HepG2 (cell line): ENCODE data around the gene NEU1. TPM values are rescaled to one million over a fixed set of nuclear protein-coding genes. Genes with fewer than 3 reads are reported as not detected.
A peak's percentile ranks its signal among the peaks of the same experiment; 100 is the strongest.

Experiments used
- CHCHD3 ChIP-seq: sonication (generic); formaldehyde crosslinking; IDR thresholded peaks from 2 replicates; pipeline ENCODE4 v1.8.0; 2022; ENCODE audit warnings: mild to moderate bottlenecking, missing genetic modification reagents, moderate library complexity
- CHD4 ChIP-seq: fragments of 200-600 bp; sonication (generic); IDR thresholded peaks from 2 replicates; pipeline ENCODE4 v1.7.0; 2017; ENCODE audit warnings: mild to moderate bottlenecking, low read length, borderline replicate concordance
- EZH2 ChIP-seq: conservative IDR thresholded peaks from 2 replicates; pipeline ENCODE4 v1.6.1; 2012; ENCODE audit warnings: mild to moderate bottlenecking, low read depth, low read length, moderate library complexity
- FOXK1 ChIP-seq: sonication (generic); formaldehyde crosslinking; IDR thresholded peaks from 2 replicates; pipeline ENCODE4 v1.4.0; 2020; ENCODE audit warnings: low read depth, missing genetic modification reagents, borderline replicate concordance
- FOXM1 ChIP-seq: sonication (generic); formaldehyde crosslinking; IDR thresholded peaks from 2 replicates; pipeline ENCODE4 v1.5.0; 2020; ENCODE audit warnings: missing genetic modification reagents
- HMGA1 ChIP-seq: sonication (generic); formaldehyde crosslinking; conservative IDR thresholded peaks from 2 replicates; pipeline ENCODE4 v1.4.0; 2020; ENCODE audit warnings: missing genetic modification reagents
- MATR3 ChIP-seq: sonication (generic); formaldehyde crosslinking; IDR thresholded peaks from 2 replicates; pipeline ENCODE4 v1.4.0; 2020; ENCODE audit warnings: missing genetic modification reagents
- NCOA1 ChIP-seq: sonication (generic); formaldehyde crosslinking; IDR thresholded peaks from 2 replicates; pipeline ENCODE4 v1.9.0; 2021; ENCODE audit warnings: missing genetic modification reagents
- NCOR1 ChIP-seq: fragments of 200-600 bp; sonication (generic); IDR thresholded peaks from 2 replicates; pipeline ENCODE4 v1.7.0; 2017; ENCODE audit warnings: antibody characterized with exemption, low read length, borderline replicate concordance
- NFIC ChIP-seq: IDR thresholded peaks from 2 replicates; pipeline ENCODE4 v1.6.1; 2012; ENCODE audit warnings: mild to moderate bottlenecking, low read length, inconsistent platforms
- NFKBIZ ChIP-seq: IDR thresholded peaks from 2 replicates; pipeline ENCODE4 v1.6.1; 2018; ENCODE audit warnings: missing genetic modification reagents, missing compliant biosample characterization
- POLR2G ChIP-seq: fragments of 200-400 bp; formaldehyde crosslinking; IDR thresholded peaks from 2 replicates; pipeline ENCODE4 v1.6.1; 2018; ENCODE audit warnings: mild to moderate bottlenecking, low read depth, low read length, moderate library complexity
- RELA ChIP-seq: sonication (generic); formaldehyde crosslinking; IDR thresholded peaks from 2 replicates; pipeline ENCODE4 v1.4.0; 2020; ENCODE audit warnings: missing genetic modification reagents
- TAF1 ChIP-seq: sonication (generic); formaldehyde crosslinking; IDR thresholded peaks from 2 replicates; pipeline ENCODE4 v1.4.0; 2020; ENCODE audit warnings: missing genetic modification reagents
- TGIF2 ChIP-seq: IDR thresholded peaks from 2 replicates; pipeline ENCODE4 v1.6.1; 2016; ENCODE audit warnings: control low read depth, missing compliant biosample characterization
- ZEB1 ChIP-seq: IDR thresholded peaks from 2 replicates; pipeline ENCODE4 v1.6.1; 2012; ENCODE audit warnings: mild to moderate bottlenecking, low read depth, inconsistent platforms; ENCODE audit not compliant: insufficient replicate concordance
- ZFX ChIP-seq: sonication (generic); formaldehyde crosslinking; IDR thresholded peaks from 2 replicates; pipeline ENCODE4 v1.4.0; 2020; ENCODE audit warnings: mild to moderate bottlenecking, low read depth, missing genetic modification reagents, moderate library complexity
- ZNF124 ChIP-seq: sonication (generic); formaldehyde crosslinking; IDR thresholded peaks from 2 replicates; pipeline ENCODE4 v1.4.0; 2020; ENCODE audit warnings: missing genetic modification reagents
- ZNF207 ChIP-seq: fragments of 450-650 bp; IDR thresholded peaks from 2 replicates; pipeline ENCODE4 v1.6.1; 2016; ENCODE audit warnings: antibody characterized with exemption, borderline replicate concordance
- ZNF251 ChIP-seq: sonication (generic); formaldehyde crosslinking; IDR thresholded peaks from 2 replicates; pipeline ENCODE4 v1.9.0; 2021; ENCODE audit warnings: mild to moderate bottlenecking, missing genetic modification reagents
- ZNF256 ChIP-seq: sonication (generic); formaldehyde crosslinking; conservative IDR thresholded peaks from 2 replicates; pipeline ENCODE4 v1.4.0; 2020; ENCODE audit warnings: missing genetic modification reagents
- ZNF317 ChIP-seq: sonication (generic); formaldehyde crosslinking; IDR thresholded peaks from 2 replicates; pipeline ENCODE4 v1.5.0; 2020; ENCODE audit warnings: mild to moderate bottlenecking, missing genetic modification reagents
- ZNF484 ChIP-seq: sonication (generic); formaldehyde crosslinking; IDR thresholded peaks from 2 replicates; pipeline ENCODE4 v1.5.1; 2020; ENCODE audit warnings: mild to moderate bottlenecking, low read depth, missing genetic modification reagents, borderline replicate concordance
- ZNF557 ChIP-seq: sonication (generic); formaldehyde crosslinking; IDR thresholded peaks from 2 replicates; pipeline ENCODE4 v1.4.0; 2020; ENCODE audit warnings: missing genetic modification reagents
- ZNF605 ChIP-seq: sonication (generic); formaldehyde crosslinking; IDR thresholded peaks from 2 replicates; pipeline ENCODE4 v1.8.0; 2022; ENCODE audit warnings: mild to moderate bottlenecking, missing genetic modification reagents
- ZNF670 ChIP-seq: sonication (generic); formaldehyde crosslinking; IDR thresholded peaks from 2 replicates; pipeline ENCODE4 v1.8.0; 2022; ENCODE audit warnings: mild to moderate bottlenecking, missing genetic modification reagents, borderline replicate concordance
- ZNF678 ChIP-seq: sonication (generic); formaldehyde crosslinking; IDR thresholded peaks from 2 replicates; pipeline ENCODE4 v1.4.0; 2020; ENCODE audit warnings: mild to moderate bottlenecking, missing genetic modification reagents
- ZNF737 ChIP-seq: sonication (generic); formaldehyde crosslinking; IDR thresholded peaks from 2 replicates; pipeline ENCODE4 v1.5.0; 2020; ENCODE audit warnings: missing genetic modification reagents, mild to moderate bottlenecking, borderline replicate concordance
- ZNF788 ChIP-seq: sonication (generic); formaldehyde crosslinking; IDR thresholded peaks from 2 replicates; pipeline ENCODE4 v1.5.0; 2020; ENCODE audit warnings: mild to moderate bottlenecking, missing genetic modification reagents, borderline replicate concordance
- polyA plus RNA-seq, 8 experiments: library from polyadenylated mRNA; depleted of rRNA in 3 of 8; stranded (reverse) in 7 of 8; unstranded in 1 of 8; fragments of >200 nt; fragmentation: Illumina TruSeq in 4 of 8; extraction: Trizol in 4 of 8; gene quantifications; 2 replicates each; pipeline versions ENCODE4 v1.2.1 to v1.2.3, GENCODE V29; 2011 to 2016; ENCODE audit warnings: low read depth in 4 of 8, missing spikeins in 1 of 8, mixed read lengths in 1 of 8; ENCODE audit not compliant: insufficient read depth in 1 of 8
- total RNA-seq, 5 experiments: library from RNA; depleted of rRNA; stranded (reverse); fragments of >200 nt; fragmentation: Illumina TruSeq; extraction: Trizol; gene quantifications; 2 replicates each; pipeline ENCODE4 v1.2.3, GENCODE V29; 2016; ENCODE audit warnings: low read depth in 1 of 5
- TF ChIP-seq, protein P1 (sequence below): sonication (generic); formaldehyde crosslinking; IDR thresholded peaks from 2 replicates; pipeline ENCODE4 v1.5.0; 2020; ENCODE audit warnings: missing genetic modification reagents
- TF ChIP-seq, protein P2 (sequence below): sonication (generic); formaldehyde crosslinking; IDR thresholded peaks from 2 replicates; pipeline ENCODE4 v1.4.0; 2020; ENCODE audit warnings: mild to moderate bottlenecking, missing genetic modification reagents

NEU1 gene
- total and polyA plus RNA-seq, 2 of the 13 experiments (the other 11 are each of a cell fraction or from before 2014, with no cell fraction given) = 215 to 297 TPM

DNA sequence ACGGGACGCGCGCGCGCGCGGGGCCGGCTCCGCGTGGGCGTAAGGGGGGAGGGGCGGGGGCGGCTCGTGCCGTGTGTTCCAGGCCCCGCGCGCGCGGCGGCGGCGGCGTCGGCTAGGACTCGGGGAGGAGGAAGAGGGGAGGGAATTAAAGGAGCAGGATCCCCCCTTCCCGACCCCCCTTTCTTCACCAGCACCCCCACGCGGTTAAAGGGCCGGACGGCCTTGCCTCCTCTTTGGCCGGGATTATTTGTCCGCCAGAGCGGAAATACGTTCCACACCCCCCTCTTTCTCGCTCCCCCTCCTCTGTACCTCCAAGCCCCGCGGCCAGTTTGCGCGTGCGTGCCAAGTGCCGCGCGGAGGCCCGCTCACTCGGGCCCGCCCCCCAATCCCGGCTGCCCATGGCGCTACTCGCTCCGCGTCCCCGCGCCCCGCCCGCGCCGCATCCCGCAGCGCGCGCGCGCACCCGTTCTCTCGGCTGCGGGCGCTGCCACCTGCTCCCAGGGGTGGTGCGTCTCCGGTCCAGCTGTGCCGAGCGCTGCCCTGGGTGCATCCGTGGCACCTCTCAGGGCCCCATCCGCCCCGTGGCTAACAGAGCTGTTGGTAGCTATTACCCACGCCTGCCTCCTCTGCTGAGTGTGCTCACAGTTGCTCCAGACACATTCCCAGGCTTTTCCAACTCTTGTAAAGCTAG is 39.5 kb upstream of the NEU1 start, which contains the start of gene ZBTB12 (continued):
- TF ChIP-seq MATR3 (CRISPR knock-in tag) (no peak), ZNF678 (CRISPR knock-in tag) (no peak), NCOA1 (no peak), TAF1 (peak; percentile 55), ZNF737 (CRISPR knock-in tag) (no peak), FOXM1 (CRISPR knock-in tag) (no peak), CHCHD3 (CRISPR knock-in tag) (no peak), ZNF251 (no peak), ZNF124 (CRISPR knock-in tag) (no peak), EZH2 (no peak), ZFX (CRISPR knock-in tag) (peak; percentile 57), ZNF670 (CRISPR knock-in tag) (peak; percentile 38; the same call in 1 of the 2 replicates), NFIC (no peak), ZNF557 (CRISPR knock-in tag) (peak; percentile 28; the same call in 1 of the 2 replicates), NCOR1 (no peak), ZEB1 (peak; percentile 28), ZNF788 (peak; percentile 64; the same call in 1 of the 2 replicates), TGIF2 (CRISPR knock-in tag) (no peak), ZNF484 (CRISPR knock-in tag) (no peak), CHD4 (no peak), ZNF605 (CRISPR knock-in tag) (peak; percentile 90), HMGA1 (no peak), RELA (CRISPR knock-in tag) (0 out of 2 replicates have a peak, but pooled peaks have one; percentile 17), FOXK1 (no peak), ZNF207 (no peak), NFKBIZ (CRISPR knock-in tag) (no peak), ZNF256 (CRISPR knock-in tag) (no peak), POLR2G (peak; percentile 88), ZNF317 (CRISPR knock-in tag) (no peak)
- TF ChIP-seq, protein P1, sequence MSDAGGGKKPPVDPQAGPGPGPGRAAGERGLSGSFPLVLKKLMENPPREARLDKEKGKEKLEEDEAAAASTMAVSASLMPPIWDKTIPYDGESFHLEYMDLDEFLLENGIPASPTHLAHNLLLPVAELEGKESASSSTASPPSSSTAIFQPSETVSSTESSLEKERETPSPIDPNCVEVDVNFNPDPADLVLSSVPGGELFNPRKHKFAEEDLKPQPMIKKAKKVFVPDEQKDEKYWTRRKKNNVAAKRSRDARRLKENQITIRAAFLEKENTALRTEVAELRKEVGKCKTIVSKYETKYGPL (CRISPR knock-in tag) = no peak
- TF ChIP-seq, protein P2, sequence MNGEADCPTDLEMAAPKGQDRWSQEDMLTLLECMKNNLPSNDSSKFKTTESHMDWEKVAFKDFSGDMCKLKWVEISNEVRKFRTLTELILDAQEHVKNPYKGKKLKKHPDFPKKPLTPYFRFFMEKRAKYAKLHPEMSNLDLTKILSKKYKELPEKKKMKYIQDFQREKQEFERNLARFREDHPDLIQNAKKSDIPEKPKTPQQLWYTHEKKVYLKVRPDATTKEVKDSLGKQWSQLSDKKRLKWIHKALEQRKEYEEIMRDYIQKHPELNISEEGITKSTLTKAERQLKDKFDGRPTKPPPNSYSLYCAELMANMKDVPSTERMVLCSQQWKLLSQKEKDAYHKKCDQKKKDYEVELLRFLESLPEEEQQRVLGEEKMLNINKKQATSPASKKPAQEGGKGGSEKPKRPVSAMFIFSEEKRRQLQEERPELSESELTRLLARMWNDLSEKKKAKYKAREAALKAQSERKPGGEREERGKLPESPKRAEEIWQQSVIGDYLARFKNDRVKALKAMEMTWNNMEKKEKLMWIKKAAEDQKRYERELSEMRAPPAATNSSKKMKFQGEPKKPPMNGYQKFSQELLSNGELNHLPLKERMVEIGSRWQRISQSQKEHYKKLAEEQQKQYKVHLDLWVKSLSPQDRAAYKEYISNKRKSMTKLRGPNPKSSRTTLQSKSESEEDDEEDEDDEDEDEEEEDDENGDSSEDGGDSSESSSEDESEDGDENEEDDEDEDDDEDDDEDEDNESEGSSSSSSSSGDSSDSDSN (CRISPR knock-in tag) = no peak; the same call in 1 of the 2 replicates
